IPS-NIHi7 (cell line): ENCODE results near the gene RABEP1.
"Not testable (repeated sequence)": the region's sequence is repeated elsewhere in the genome, so short reads cannot be mapped to it uniquely, and the experiment has no call there.

Experiments used
- DNase-seq: peaks from one replicate; pipeline ENCODE4 v3.0.0; 2012; ENCODE audit warnings: mixed read lengths; ENCODE audit errors: extremely low spot score

RABEP1 gene

GRCh38 chr17:5422505-5422904 lies 140.4 kb downstream of the RABEP1 start:
- no peak for DNase-seq

GRCh38 chr17:5424909-5425308 lies 142.8 kb downstream of the RABEP1 start:
- no peak for DNase-seq

GRCh38 chr17:5425826-5426225 lies 143.7 kb downstream of the RABEP1 start:
- DNase-seq: no peak

DNA sequence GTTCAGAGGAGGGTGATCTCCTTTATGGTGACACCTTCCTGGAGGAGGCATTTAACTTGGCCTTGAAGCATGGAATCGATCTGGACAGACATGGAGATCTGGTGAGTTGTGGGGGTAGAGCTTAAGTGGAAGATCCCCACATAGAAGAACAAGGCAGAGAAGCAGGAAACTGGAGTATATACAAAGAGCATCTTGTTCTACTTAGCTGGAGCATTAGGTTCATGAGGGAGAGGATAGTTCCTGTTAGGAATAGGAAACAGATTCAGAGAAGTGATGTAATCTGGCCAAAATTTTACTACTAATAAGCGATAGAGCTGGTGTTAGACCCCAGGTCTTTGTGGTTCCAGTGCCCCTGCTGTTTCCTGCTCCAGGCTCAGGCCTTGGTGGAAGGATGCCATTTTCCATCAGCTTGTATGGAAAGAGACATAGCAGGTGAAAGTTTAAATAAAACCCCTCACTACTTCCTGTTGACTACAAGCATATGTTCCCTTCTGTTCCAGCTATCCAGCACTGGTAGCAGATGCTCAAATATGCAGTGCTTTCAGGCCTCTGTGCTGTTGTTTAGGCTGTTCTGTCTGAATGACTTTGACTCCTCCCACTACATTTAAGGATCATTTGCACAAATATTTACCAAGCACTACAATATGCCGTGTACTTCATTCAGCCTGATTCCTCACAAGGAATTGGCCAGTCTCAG lies 147.3 kb downstream of the RABEP1 start:
- no peak for DNase-seq

DNA sequence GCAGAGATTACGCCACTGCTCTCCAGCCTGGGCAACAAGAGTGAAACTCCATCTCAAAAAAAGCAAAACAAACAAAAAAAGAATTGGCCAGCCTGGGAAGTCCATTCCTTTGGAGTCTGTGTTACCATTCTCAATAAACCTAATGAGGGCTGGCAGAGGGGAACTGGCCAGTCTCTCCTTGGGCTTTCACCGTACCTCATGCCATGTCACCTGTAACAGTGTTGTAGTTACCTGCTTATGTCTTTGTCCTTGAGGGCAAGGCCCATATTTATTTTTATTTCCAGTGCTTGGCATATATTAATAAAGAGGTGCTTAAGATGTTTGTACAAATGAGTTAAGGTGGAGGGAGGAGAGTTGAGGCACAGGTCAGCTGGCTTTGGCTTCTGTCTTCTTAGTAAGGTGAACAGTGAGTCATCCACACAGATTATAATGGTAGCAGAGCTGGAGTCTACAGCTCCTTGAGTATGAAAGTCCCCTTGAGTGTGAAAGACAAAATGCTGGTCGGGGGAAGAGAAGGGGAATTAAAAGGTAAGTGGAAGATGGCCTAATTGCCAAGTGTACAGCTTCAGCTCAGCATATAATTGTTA lies 148.4 kb downstream of the RABEP1 start:
- DNase-seq: no peak

- DNase-seq: not testable (repeated sequence)
These were observed 149.2 kb downstream of the RABEP1 start for GRCh38 chr17:5431234-5431633.

- no peak for DNase-seq
These were observed 150.0 kb downstream of the RABEP1 start for GRCh38 chr17:5431949-5432556.

DNA sequence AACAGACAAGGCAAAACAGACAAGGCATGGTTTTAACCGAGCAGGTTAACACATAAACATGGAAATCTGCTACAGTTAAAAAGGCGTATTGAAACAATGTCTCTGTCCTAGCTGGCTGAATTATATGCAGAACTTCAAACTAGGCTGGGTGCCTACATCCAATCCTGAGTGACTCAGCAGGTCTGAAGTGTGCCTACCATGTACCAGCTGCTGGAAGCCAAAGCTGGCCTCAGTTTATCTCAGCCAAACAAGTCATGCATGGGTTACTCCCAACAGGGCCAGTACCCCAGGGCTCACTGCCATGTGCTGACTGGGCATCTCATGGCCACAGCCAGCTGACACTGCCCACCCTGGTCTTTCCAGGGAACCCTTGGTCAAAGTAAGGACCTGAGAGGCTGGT lies 152.9 kb downstream of the RABEP1 start:
- no peak for DNase-seq
